ENCODE measurements around the gene EFCAB6.

GRCh38 chr22:43633631-43634285, 178.3 kb downstream of the EFCAB6 start:
- TF ChIP-seq CTCF (conservative IDR thresholded peaks at IDR 0.05) (no peak), EZH2 (IDR thresholded peaks at IDR 0.05; ENCODE audit: low read depth) (no peak)

Data from PC-9 (cell line).